ENCODE data around the gene TBC1D5.

The TBC1D5 gene

GRCh38 chr3:17266846-17267245 is 475.6 kb downstream of the TBC1D5 start:
- no peak for DNase-seq

- DNase-seq: no peak
Measured at GRCh38 chr3:17261627-17262369, 480.6 kb downstream of the TBC1D5 start.

GRCh38 chr3:17260257-17260656 is 482.2 kb downstream of the TBC1D5 start:
- no peak for DNase-seq

GRCh38 chr3:17259685-17260084 is 482.7 kb downstream of the TBC1D5 start:
- no peak for DNase-seq

GRCh38 chr3:17258823-17259436 is 483.5 kb downstream of the TBC1D5 start:
- DNase-seq: peak; percentile 51

GRCh38 chr3:17257269-17257668 is 485.2 kb downstream of the TBC1D5 start:
- DNase-seq: no peak

GRCh38 chr3:17243621-17244020 is 498.8 kb downstream of the TBC1D5 start:
- no peak for DNase-seq

GRCh38 chr3:17239417-17239816 is 503.0 kb downstream of the TBC1D5 start:
- DNase-seq: no peak

GRCh38 chr3:17238023-17238422 is 504.4 kb downstream of the TBC1D5 start:
- no peak for DNase-seq

- no peak for DNase-seq
Measured at GRCh38 chr3:17235310-17235709, 507.1 kb downstream of the TBC1D5 start.

- DNase-seq: no peak
Measured at GRCh38 chr3:17234382-17234781, 508.0 kb downstream of the TBC1D5 start.

GRCh38 chr3:17233398-17233800 is 509.0 kb downstream of the TBC1D5 start:
- peak; percentile 85 for DNase-seq

GRCh38 chr3:17232442-17232841 is 510.0 kb downstream of the TBC1D5 start:
- DNase-seq: no peak

- DNase-seq: no peak
Measured at GRCh38 chr3:17231537-17232261, 510.7 kb downstream of the TBC1D5 start.

- DNase-seq: no peak
Measured at GRCh38 chr3:17227472-17227871, 515.0 kb downstream of the TBC1D5 start.

GRCh38 chr3:17221529-17221928 is 520.9 kb downstream of the TBC1D5 start:
- no peak for DNase-seq

- no peak for DNase-seq
Measured at GRCh38 chr3:17219593-17219992, 522.8 kb downstream of the TBC1D5 start.

GRCh38 chr3:17218587-17218986 is 523.8 kb downstream of the TBC1D5 start:
- no peak for DNase-seq

- no peak for DNase-seq
Measured at GRCh38 chr3:17217588-17217987, 524.8 kb downstream of the TBC1D5 start.

- no peak for DNase-seq
Measured at GRCh38 chr3:17213102-17213501, 529.3 kb downstream of the TBC1D5 start.

- DNase-seq: no peak
Measured at GRCh38 chr3:17207979-17208378, 534.5 kb downstream of the TBC1D5 start.

- DNase-seq: no peak
Measured at GRCh38 chr3:17207019-17207418, 535.4 kb downstream of the TBC1D5 start.

- DNase-seq: no peak
Measured at GRCh38 chr3:17204049-17204650, 538.3 kb downstream of the TBC1D5 start.

GRCh38 chr3:17201538-17201937 is 540.9 kb downstream of the TBC1D5 start:
- DNase-seq: no peak

All from NCI-H2029 treated with DMSO at 0.1 percent for 48 hours (cell line).